ENCODE measurements around the gene PLEKHM3. TPM values are rescaled to one million over a fixed set of nuclear protein-coding genes. Genes with fewer than 3 reads are reported as not detected.

PLEKHM3 gene
- total RNA-seq, 2 donors from 2014 or later = 20.5 to 21.8 TPM

DNA sequence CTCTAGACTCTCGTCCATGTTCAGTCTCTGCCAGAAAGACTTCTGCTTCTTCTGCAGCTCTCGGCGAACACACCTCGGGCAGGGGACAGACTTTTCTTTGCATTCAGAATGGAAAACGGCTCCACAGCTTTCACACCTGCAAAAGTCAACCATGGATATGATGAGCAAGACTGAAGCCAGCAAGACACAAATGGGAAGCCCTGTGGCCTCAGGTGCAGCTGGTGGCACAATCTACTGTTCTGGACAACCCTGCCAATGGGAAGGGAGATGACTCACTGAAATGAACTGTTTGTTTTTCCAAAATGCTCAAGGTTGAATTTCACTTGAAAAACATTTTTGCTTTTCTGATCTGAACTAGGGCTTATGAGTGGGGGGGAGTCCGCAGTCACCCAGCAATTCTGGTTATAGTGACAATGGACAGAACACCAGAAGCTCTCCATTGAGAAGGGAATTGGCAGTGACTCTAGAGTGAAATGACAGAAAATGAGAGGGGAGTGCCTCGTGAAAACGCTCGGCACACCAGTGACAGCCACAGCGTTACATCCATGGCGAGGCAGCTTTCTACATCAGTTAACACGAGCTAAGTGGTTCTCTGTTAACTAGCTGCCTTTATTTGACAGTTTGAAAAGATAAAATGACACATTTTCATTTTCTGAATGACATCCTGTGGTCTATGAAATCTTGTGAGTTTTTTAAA lies 196.8 kb downstream of the PLEKHM3 start:
- Histone ChIP-seq H3K4me3 (no peak overlapping the region), H3K36me3 (no peaks in the 10 kb centered on the region), H3K4me1 (ENCODE audit: control insufficient read depth in 1 of 2, low read depth in 2 of 2) (peaks cover 11 to 20% of the 10 kb centered on the region in 2 donors), H3K9me3 (no peaks in the 10 kb centered on the region), H3K27ac (no peak overlapping the region), H3K27me3 (replicated peaks; ENCODE audit: insufficient read depth) (no peaks in the 10 kb centered on the region)
- DNase-seq (ENCODE audit: low spot score) (no peak), ATAC-seq (ENCODE audit: insufficient number of reproducible peaks, low FRiP score, low read depth) (no peak)
- TF ChIP-seq, protein P1, sequence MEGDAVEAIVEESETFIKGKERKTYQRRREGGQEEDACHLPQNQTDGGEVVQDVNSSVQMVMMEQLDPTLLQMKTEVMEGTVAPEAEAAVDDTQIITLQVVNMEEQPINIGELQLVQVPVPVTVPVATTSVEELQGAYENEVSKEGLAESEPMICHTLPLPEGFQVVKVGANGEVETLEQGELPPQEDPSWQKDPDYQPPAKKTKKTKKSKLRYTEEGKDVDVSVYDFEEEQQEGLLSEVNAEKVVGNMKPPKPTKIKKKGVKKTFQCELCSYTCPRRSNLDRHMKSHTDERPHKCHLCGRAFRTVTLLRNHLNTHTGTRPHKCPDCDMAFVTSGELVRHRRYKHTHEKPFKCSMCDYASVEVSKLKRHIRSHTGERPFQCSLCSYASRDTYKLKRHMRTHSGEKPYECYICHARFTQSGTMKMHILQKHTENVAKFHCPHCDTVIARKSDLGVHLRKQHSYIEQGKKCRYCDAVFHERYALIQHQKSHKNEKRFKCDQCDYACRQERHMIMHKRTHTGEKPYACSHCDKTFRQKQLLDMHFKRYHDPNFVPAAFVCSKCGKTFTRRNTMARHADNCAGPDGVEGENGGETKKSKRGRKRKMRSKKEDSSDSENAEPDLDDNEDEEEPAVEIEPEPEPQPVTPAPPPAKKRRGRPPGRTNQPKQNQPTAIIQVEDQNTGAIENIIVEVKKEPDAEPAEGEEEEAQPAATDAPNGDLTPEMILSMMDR (IDR thresholded peaks at IDR 0.05) = no peak

DNA sequence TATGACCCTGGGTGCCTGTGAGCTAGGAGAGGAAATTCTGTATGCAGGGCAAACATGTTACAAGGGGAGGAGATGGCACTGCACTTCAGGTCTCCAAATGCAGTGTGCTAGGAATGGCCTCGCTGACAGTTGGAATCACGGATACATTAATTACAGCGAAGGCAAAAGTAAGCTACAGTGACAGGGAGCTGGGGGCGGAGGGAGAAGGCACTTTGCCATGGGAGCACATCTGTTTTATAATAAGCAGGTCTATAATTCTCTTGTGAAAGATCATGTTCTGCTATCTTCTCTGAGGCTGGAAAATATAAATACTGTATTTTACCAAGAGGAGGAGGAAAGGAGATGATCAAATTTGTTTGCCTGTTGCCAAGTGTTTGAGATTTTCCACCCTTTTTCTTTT lies 199.3 kb downstream of the PLEKHM3 start:
- no peak for ATAC-seq (ENCODE audit: insufficient number of reproducible peaks, low FRiP score, low read depth)
- DNase-seq (ENCODE audit: low spot score) = no peak
- H3K4me1 ChIP-seq (ENCODE audit: control insufficient read depth in 1 of 2, low read depth in 2 of 2) = peaks cover 11 to 20% of the 10 kb centered on the region in 2 donors
- TF ChIP-seq, protein P1 (IDR thresholded peaks at IDR 0.05) = no peak
- H3K27me3 ChIP-seq (replicated peaks; ENCODE audit: insufficient read depth) = no peaks in the 10 kb centered on the region
- H3K27ac ChIP-seq = peak overlapping the region in 1 of 2 donors; percentile 44
- no peak overlapping the region for H3K4me3 ChIP-seq
- H3K9me3 ChIP-seq = no peaks in the 10 kb centered on the region
- no peaks in the 10 kb centered on the region for H3K36me3 ChIP-seq

DNA sequence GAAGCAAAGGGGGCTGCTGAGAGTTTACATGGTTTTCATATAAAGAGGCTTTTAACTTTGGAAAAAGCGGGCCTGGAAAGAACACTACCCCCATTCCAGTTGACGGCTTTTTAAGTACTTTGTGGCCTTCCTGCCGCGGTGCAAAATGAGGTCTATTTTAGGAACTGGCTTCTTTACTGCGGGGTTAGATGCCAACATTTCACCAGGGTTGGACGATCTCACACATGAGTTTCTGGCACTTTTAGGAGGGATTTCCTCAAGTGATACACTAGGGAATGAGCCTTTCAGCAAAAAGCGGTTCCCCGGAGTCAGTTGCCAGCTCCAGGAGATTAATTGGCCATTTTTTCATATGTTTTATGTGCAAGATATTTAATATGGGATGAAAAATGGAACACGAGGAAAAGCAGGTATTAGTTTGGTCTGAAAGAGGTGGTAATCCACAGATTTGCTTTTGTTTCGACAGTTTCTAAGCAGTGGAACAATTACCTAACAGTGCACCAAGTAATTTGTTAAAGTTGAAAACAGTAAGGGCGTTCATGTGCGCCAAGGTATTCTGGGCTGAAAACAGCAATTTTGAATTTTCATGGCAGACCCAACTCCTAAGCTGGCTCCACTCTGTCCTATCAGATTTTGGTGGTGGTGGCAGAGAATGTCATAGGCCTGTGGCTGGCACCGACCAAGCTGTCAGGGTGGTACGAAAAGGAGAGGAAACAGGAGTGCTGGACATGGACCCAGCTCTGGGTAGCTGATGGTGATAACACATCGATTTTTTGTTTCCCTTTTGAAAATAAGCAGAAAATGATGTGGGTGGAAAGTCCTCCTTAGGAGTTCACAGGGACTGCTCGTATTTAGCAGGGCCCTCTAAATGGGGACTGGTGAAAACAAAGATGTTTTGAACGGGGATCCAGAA lies 200.0 kb downstream of the PLEKHM3 start:
- DNase-seq (ENCODE audit: low spot score) (no peak), ATAC-seq (ENCODE audit: insufficient number of reproducible peaks, low FRiP score, low read depth) (no peak)
- Histone ChIP-seq H3K4me3 (peak overlapping the region; percentile 32), H3K27me3 (replicated peaks; ENCODE audit: insufficient read depth) (no peaks in the 10 kb centered on the region), H3K36me3 (no peaks in the 10 kb centered on the region), H3K27ac (peak overlapping the region in 1 of 2 donors; percentile 44), H3K4me1 (ENCODE audit: control insufficient read depth in 1 of 2, low read depth in 2 of 2) (peaks cover 11 to 20% of the 10 kb centered on the region in 2 donors), H3K9me3 (no peaks in the 10 kb centered on the region)
- TF ChIP-seq, protein P1 (IDR thresholded peaks at IDR 0.05) = no peak

DNA sequence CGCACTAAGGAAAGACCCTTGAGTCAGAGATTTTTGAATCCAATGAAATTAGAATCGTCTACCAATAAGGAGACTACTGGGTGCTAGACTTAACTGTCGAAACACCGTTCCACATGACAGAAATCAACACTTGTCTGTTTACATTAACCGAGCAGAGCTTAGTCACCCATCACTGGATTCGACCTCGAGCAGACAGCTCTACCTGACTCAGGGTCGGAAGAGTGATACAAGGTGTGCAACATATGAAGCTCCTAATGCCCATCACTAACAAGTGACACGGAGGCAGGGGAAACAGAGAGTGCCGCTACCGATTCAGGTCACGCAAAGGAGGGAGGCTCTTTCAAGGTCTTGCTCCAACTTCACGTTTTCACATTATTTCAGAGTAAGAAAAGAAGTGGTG lies 201.5 kb downstream of the PLEKHM3 start:
- no peak overlapping the region for H3K4me3 ChIP-seq
- DNase-seq (ENCODE audit: low spot score) (no peak), ATAC-seq (ENCODE audit: insufficient number of reproducible peaks, low FRiP score, low read depth) (no peak)
- H3K9me3 ChIP-seq = no peaks in the 10 kb centered on the region
- TF ChIP-seq, protein P1 (IDR thresholded peaks at IDR 0.05) = no peak
- peaks cover 11 to 20% of the 10 kb centered on the region in 2 donors for H3K4me1 ChIP-seq (ENCODE audit: control insufficient read depth in 1 of 2, low read depth in 2 of 2)
- H3K36me3 ChIP-seq = no peaks in the 10 kb centered on the region
- no peaks in the 10 kb centered on the region for H3K27me3 ChIP-seq (replicated peaks; ENCODE audit: insufficient read depth)
- H3K27ac ChIP-seq = no peak overlapping the region
